ENCODE data around the gene SETD3. TPM values are rescaled to one million over a fixed set of nuclear protein-coding genes. Genes with fewer than 3 reads are reported as not detected.

SETD3 gene
- total and polyA plus RNA-seq, 2 donors (not counting 1 experiment from before 2014, with no cell fraction given), result 30.9 to 38.3 TPM

DNA sequence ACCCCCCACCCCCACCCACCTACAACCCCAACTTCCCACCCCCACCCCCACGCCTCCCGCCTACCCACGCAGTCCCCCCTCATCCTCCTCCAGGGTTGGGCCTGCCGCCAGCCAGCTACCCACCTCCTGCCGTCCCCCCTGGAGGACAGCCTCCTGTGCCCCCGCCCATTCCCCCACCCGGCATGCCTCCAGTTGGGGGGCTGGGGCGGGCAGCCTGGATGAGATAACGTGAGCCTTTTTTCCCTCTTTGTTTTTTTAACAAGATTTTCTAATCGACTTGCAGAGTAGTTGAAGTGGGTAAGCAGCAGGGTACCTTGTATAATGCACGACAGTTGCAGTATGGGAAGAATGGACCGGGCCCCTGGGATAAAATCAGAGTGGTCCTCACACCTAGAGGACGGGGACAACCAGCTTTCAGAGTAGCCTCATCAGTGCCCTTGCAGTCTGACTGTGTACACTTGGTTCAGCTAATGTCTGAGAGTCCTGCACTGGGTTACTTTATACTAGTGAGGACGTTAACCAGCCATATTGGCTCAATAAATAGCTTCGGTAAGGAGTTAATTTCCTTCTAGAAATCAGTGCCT is 30.0 kb upstream of the SETD3 start:
- H3K4me1 ChIP-seq (ENCODE audit: control insufficient read depth, extremely low read depth, insufficient read depth, low read length), result peaks cover 2% of the 10 kb centered on the region
- DNase-seq (ENCODE audit: low read depth in 2 of 2), result no peak
- H3K79me2 ChIP-seq (ENCODE audit: control insufficient read depth, insufficient read depth, low read length), result no peaks in the 10 kb centered on the region
- no peaks in the 10 kb centered on the region for H3K9me3 ChIP-seq (ENCODE audit: control insufficient read depth, insufficient read depth, low read depth, low read length)
- no peaks in the 10 kb centered on the region for H4K20me1 ChIP-seq (ENCODE audit: control insufficient read depth, extremely low read depth, insufficient read depth, low read length)
- H3K9ac ChIP-seq (ENCODE audit: insufficient read depth, low read length), result no peak overlapping the region
- H3K27ac ChIP-seq (ENCODE audit: insufficient read depth, low read length), result no peak overlapping the region
- TF ChIP-seq, protein P1, sequence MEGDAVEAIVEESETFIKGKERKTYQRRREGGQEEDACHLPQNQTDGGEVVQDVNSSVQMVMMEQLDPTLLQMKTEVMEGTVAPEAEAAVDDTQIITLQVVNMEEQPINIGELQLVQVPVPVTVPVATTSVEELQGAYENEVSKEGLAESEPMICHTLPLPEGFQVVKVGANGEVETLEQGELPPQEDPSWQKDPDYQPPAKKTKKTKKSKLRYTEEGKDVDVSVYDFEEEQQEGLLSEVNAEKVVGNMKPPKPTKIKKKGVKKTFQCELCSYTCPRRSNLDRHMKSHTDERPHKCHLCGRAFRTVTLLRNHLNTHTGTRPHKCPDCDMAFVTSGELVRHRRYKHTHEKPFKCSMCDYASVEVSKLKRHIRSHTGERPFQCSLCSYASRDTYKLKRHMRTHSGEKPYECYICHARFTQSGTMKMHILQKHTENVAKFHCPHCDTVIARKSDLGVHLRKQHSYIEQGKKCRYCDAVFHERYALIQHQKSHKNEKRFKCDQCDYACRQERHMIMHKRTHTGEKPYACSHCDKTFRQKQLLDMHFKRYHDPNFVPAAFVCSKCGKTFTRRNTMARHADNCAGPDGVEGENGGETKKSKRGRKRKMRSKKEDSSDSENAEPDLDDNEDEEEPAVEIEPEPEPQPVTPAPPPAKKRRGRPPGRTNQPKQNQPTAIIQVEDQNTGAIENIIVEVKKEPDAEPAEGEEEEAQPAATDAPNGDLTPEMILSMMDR (conservative IDR thresholded peaks at IDR 0.05 in 1 of 2, IDR thresholded peaks at IDR 0.05 in 1 of 2; ENCODE audit: low read depth in 1 of 2, low read length in 2 of 2), result no peak
- TF ChIP-seq EZH2 (IDR thresholded peaks at IDR 0.05; ENCODE audit: low read length, missing control alignments), result no peak
- no peak overlapping the region for H2AFZ ChIP-seq (ENCODE audit: low read length)
- peaks cover 34% of the 10 kb centered on the region for H3K36me3 ChIP-seq (ENCODE audit: control insufficient read depth, insufficient read depth, low read length)
- no peaks in the 10 kb centered on the region for H3K27me3 ChIP-seq (ENCODE audit: control insufficient read depth, insufficient read depth, low read length)
- no peak overlapping the region for H3K4me3 ChIP-seq (replicated peaks in 1 of 4; ENCODE audit: control extremely low read depth in 1 of 4, insufficient read depth in 1 of 4, low read depth in 3 of 4, low read length in 4 of 4)
- H3K4me2 ChIP-seq (ENCODE audit: extremely low read depth, insufficient read depth, low read length), result no peak overlapping the region

DNA sequence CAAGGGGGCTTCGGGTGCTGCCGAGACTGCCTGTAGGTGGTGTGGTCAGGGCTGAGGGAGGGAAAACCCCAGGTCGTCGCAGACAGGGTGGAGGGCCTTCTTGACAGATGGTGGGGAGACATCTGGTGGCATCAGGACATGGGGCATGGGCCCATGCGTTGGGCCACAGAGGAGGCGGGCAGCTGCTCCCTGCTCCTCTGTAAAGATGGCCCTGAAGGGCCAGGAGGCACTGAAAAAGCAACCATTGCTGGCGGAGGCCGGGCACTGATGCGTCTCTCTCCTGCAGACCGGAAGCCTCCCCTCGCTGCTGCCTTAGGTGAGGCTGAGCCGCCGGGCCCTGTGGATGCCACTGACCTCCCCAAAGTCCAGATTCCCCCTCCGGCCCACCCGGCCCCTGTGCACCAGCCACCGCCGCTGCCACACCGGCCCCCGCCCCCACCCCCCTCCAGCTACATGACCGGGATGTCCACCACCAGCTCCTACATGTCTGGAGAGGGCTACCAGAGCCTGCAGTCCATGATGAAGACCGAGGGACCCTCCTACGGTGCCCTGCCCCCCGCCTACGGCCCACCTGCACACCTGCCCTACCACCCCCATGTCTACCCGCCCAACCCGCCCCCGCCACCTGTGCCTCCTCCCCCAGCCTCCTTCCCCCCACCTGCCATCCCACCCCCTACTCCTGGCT is 29.4 kb upstream of the SETD3 start:
- H3K4me3 ChIP-seq (replicated peaks in 1 of 4; ENCODE audit: control extremely low read depth in 1 of 4, insufficient read depth in 1 of 4, low read depth in 3 of 4, low read length in 4 of 4), result no peak overlapping the region
- H3K4me1 ChIP-seq (ENCODE audit: control insufficient read depth, extremely low read depth, insufficient read depth, low read length), result peaks cover 2% of the 10 kb centered on the region
- H3K36me3 ChIP-seq (ENCODE audit: control insufficient read depth, insufficient read depth, low read length), result peaks cover 38% of the 10 kb centered on the region
- TF ChIP-seq, protein P1 (conservative IDR thresholded peaks at IDR 0.05 in 1 of 2, IDR thresholded peaks at IDR 0.05 in 1 of 2; ENCODE audit: low read depth in 1 of 2, low read length in 2 of 2), result no peak
- TF ChIP-seq EZH2 (IDR thresholded peaks at IDR 0.05; ENCODE audit: low read length, missing control alignments), result no peak
- H4K20me1 ChIP-seq (ENCODE audit: control insufficient read depth, extremely low read depth, insufficient read depth, low read length), result no peaks in the 10 kb centered on the region
- no peaks in the 10 kb centered on the region for H3K9me3 ChIP-seq (ENCODE audit: control insufficient read depth, insufficient read depth, low read depth, low read length)
- H3K9ac ChIP-seq (ENCODE audit: insufficient read depth, low read length), result no peak overlapping the region
- H3K4me2 ChIP-seq (ENCODE audit: extremely low read depth, insufficient read depth, low read length), result no peak overlapping the region
- DNase-seq (ENCODE audit: low read depth in 2 of 2), result no peak
- no peak overlapping the region for H2AFZ ChIP-seq (ENCODE audit: low read length)
- H3K79me2 ChIP-seq (ENCODE audit: control insufficient read depth, insufficient read depth, low read length), result no peaks in the 10 kb centered on the region
- no peaks in the 10 kb centered on the region for H3K27me3 ChIP-seq (ENCODE audit: control insufficient read depth, insufficient read depth, low read length)
- no peak overlapping the region for H3K27ac ChIP-seq (ENCODE audit: insufficient read depth, low read length)

DNA sequence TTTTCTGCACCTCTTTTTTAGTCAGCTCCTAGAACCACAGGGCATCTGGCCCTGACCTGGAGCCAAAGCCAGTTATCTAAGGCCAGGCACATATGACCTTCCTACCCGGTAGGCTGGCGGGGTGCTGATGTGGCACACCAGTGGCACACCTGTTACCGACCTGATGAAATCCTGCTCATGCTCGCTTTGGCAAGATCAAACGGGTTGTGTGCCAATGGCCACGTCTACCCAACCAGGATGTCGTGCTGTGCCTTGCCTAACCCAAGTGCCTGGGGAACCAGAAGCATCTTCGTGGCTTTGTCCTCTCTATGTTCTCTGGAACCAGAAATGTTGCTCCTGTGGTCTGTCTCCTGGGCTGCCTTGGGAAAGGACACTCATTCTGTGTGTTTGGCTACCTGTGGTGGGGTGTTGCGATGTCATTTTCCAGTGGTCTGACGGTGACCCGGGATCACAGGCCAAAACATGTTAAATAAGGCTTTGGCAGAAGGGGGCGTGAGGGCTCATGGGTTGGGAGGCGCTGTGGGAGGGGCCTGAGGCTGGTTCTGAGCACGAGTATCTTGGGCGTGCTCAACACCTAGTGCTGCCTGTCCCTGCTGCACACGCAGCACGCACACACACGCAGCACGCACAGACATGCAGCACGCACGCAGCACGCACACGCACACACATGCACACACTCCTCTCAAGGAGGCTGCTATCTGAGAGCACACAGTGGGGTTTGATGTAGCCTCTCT is 28.4 kb upstream of the SETD3 start:
- Histone ChIP-seq H3K27ac (ENCODE audit: insufficient read depth, low read length) (no peak overlapping the region), H3K9ac (ENCODE audit: insufficient read depth, low read length) (no peak overlapping the region), H3K4me1 (ENCODE audit: control insufficient read depth, extremely low read depth, insufficient read depth, low read length) (peaks cover 2% of the 10 kb centered on the region), H3K4me3 (replicated peaks in 1 of 4; ENCODE audit: control extremely low read depth in 1 of 4, insufficient read depth in 1 of 4, low read depth in 3 of 4, low read length in 4 of 4) (no peak overlapping the region), H3K36me3 (ENCODE audit: control insufficient read depth, insufficient read depth, low read length) (peaks cover 37% of the 10 kb centered on the region), H2AFZ (ENCODE audit: low read length) (no peak overlapping the region), H3K27me3 (ENCODE audit: control insufficient read depth, insufficient read depth, low read length) (no peaks in the 10 kb centered on the region), H3K9me3 (ENCODE audit: control insufficient read depth, insufficient read depth, low read depth, low read length) (no peaks in the 10 kb centered on the region), H4K20me1 (ENCODE audit: control insufficient read depth, extremely low read depth, insufficient read depth, low read length) (no peaks in the 10 kb centered on the region), H3K4me2 (ENCODE audit: extremely low read depth, insufficient read depth, low read length) (no peak overlapping the region), H3K79me2 (ENCODE audit: control insufficient read depth, insufficient read depth, low read length) (no peaks in the 10 kb centered on the region)
- no peak for TF ChIP-seq EZH2 (IDR thresholded peaks at IDR 0.05; ENCODE audit: low read length, missing control alignments)
- no peak for DNase-seq (ENCODE audit: low read depth in 2 of 2)
